Gastrocnemius medialis (tissue), 4 donors: ENCODE measurements around the gene CYP3A4. TPM values are rescaled to one million over a fixed set of nuclear protein-coding genes. Genes with fewer than 3 reads are reported as not detected.

Source experiments
- ATAC-seq, 2 donors: fragments of 150-250 bp; one replicate each; pipeline ENCODE4 v1.9.1; 2016
- DNase-seq, 2 donors: peaks; one replicate each; pipeline ENCODE4 v3.0.0-alpha.2; 2019
- H3K27ac ChIP-seq, 4 donors: fragments of 200-600 bp; sonication (generic); 1 replicate in 1 of 4; 2 replicates in 3 of 4; pipeline ENCODE4 v1.5.1; 2016 to 2018; ENCODE audit warnings: mild to moderate bottlenecking in 2 of 4, moderate library complexity in 1 of 4
- H3K27me3 ChIP-seq, 3 donors: fragments of 200-600 bp; sonication (generic) in 2 of 3; 1 replicate in 1 of 3; 2 replicates in 2 of 3; pipeline versions ENCODE4 v1.5.1 to v1.6.0; 2016 to 2019; ENCODE audit warnings: mild to moderate bottlenecking in 1 of 3, moderate library complexity in 1 of 3
- H3K36me3 ChIP-seq, 2 donors: fragments of 200-600 bp; sonication (generic) in 1 of 2; one replicate each; pipeline ENCODE4 v1.5.1; 2017 to 2018
- H3K4me1 ChIP-seq, 2 donors: fragments of 200-600 bp; sonication (generic) in 1 of 2; one replicate each; pipeline ENCODE4 v1.5.1; 2016 to 2017; ENCODE audit warnings: mild to moderate bottlenecking in 2 of 2
- H3K4me3 ChIP-seq, 4 donors: fragments of 200-600 bp; sonication (generic) in 3 of 4; 1 replicate in 1 of 4; 2 replicates in 3 of 4; pipeline ENCODE4 v1.5.1; 2016 to 2019; ENCODE audit warnings: mild to moderate bottlenecking in 2 of 4
- H3K9me3 ChIP-seq, 3 donors: fragments of 200-600 bp; sonication (generic) in 2 of 3; 1 replicate in 1 of 3; 2 replicates in 2 of 3; pipeline ENCODE4 v1.5.1; 2016 to 2019
- POLR2A ChIP-seq, 2 donors: fragments of 450-650 bp; IDR thresholded peaks; one replicate each; pipeline ENCODE4 v1.6.1; 2017; ENCODE audit warnings: antibody characterized with exemption in 2 of 2, mild to moderate bottlenecking in 2 of 2, moderate library complexity in 2 of 2
- in situ Hi-C, 4 donors: fragments of 200-750 bp; cut with MboI; loops; one replicate each; pipeline versions ENCODE4 v1.15.0 to v1.8.0; 2017; ENCODE audit warnings: low sequenced_read_pairs in 4 of 4
- intact Hi-C: fragments of 100-400 bp; cut with DNase I; formaldehyde crosslinking; loops from one replicate; pipeline ENCODE4 v1.15.1; 2023; ENCODE audit warnings: low total_unique reads
- total RNA-seq, 4 donors: library from RNA; depleted of rRNA; stranded (reverse); fragments of >200 nt; gene quantifications; one replicate each; pipeline versions ENCODE4 v1.1.0 to v1.2.3, GENCODE V29; 2016
- TF ChIP-seq, protein P1 (sequence below), 5 experiments: fragments of 450-650 bp in 3 of 5; fragments of 200-600 bp in 2 of 5; sonication (generic) in 2 of 5; IDR thresholded peaks in 4 of 5; conservative IDR thresholded peaks in 1 of 5; 1 replicate in 4 of 5; 2 replicates in 1 of 5; pipeline ENCODE4 v1.5.1; 2016 to 2019; ENCODE audit warnings: antibody characterized with exemption in 5 of 5, mild to moderate bottlenecking in 3 of 5, moderate library complexity in 3 of 5

The CYP3A4 gene
- total RNA-seq, 4 donors from 2014 or later = 0.71 to 107 (median 2.2) TPM; not detected in 1

DNA sequence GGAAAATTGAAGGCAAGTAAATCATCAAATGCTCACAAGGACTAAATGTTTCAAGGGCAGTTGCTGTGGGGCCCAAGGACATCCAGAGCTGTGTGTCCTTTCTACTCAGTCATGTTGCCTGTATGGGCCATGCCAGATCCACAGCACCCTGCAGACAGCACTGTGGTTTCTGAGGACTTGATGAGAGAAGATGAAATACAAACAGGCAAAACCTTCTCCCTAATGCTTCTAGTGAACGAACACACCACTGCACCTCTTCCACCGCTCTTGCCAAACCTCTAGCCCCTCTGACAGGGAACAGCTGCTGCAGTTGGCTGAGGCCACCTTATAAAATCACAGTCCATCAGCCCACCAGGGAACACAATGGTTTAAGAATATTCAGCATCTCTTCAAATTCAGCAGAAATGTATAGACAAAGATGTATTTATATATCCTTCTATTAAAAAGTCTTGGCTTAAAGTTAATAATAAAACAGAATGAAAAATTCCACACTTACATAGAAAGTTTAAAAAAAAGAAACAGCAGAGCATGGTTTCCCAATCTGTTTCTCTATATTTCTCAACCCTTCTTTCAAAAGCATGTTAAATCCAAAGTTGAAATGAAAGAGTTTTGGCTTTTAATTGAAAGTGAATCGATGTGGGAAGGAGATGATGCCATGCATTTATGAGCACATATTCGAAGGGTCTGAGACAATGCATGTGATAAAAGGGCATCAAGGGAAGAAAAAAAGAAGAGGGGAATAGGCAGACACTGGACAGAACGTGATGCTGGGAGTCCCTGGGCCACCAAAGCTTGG, 63.0 kb downstream of the CYP3A4 start:
- DNase-seq = no peak
- TF ChIP-seq POLR2A (IDR thresholded peaks at IDR 0.05) = no peak
- TF ChIP-seq, protein P1, sequence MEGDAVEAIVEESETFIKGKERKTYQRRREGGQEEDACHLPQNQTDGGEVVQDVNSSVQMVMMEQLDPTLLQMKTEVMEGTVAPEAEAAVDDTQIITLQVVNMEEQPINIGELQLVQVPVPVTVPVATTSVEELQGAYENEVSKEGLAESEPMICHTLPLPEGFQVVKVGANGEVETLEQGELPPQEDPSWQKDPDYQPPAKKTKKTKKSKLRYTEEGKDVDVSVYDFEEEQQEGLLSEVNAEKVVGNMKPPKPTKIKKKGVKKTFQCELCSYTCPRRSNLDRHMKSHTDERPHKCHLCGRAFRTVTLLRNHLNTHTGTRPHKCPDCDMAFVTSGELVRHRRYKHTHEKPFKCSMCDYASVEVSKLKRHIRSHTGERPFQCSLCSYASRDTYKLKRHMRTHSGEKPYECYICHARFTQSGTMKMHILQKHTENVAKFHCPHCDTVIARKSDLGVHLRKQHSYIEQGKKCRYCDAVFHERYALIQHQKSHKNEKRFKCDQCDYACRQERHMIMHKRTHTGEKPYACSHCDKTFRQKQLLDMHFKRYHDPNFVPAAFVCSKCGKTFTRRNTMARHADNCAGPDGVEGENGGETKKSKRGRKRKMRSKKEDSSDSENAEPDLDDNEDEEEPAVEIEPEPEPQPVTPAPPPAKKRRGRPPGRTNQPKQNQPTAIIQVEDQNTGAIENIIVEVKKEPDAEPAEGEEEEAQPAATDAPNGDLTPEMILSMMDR (IDR thresholded peaks at IDR 0.05 in 4 of 5, conservative IDR thresholded peaks at IDR 0.05 in 1 of 5) = no peak
- in situ Hi-C loops = no loop called here

DNA sequence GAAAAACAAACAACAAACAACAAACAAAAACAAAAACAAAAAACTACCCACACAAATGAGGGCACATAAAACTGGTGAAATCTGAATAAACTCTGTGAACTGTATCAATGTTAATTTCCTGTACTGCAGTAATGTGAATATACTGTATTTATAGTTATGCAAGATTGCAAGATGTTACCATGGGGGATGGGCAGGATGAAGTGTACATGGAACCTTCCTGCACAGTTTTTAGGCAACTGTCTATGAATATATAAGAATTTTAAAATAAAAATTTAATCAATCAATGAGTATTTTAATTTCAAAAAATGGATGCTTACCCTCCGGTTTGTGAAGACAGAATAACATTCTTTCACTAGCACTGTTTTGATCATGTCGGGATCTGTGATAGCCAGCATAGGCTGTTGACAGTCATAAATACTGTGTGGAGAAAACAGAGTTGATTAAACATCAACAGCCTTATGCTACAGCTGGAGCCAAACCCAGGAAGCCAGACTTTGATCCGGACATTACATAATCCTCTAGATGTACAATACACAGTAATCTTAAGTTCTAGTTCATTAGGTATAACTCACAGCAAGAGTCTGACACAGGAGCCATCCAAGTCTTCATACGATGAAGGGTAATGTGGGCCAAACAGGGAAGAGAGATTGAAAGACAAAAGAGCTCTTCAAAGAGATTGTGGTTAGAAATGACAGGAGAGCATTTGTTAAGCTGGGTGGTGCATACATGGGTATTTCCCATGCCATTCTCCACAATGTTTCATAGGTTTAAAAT, 63.8 kb downstream of the CYP3A4 start:
- Histone ChIP-seq H3K27me3 (no peaks in the 10 kb centered on the region), H3K9me3 (no peaks in the 10 kb centered on the region), H3K27ac (no peak overlapping the region), H3K4me3 (no peak overlapping the region), H3K36me3 (no peaks in the 10 kb centered on the region), H3K4me1 (no peaks in the 10 kb centered on the region)
- intact Hi-C loops (no loop called here), in situ Hi-C loops (no loop called here)
- TF ChIP-seq, protein P1 (IDR thresholded peaks at IDR 0.05 in 4 of 5, conservative IDR thresholded peaks at IDR 0.05 in 1 of 5) = no peak
- TF ChIP-seq POLR2A (IDR thresholded peaks at IDR 0.05) = no peak
- DNase-seq (no peak), ATAC-seq (no peak)

More for the DNA sequence above, 63.0 kb downstream of the CYP3A4 start:
- Histone ChIP-seq H3K4me3 (no peak overlapping the region), H3K27ac (no peak overlapping the region), H3K4me1 (no peaks in the 10 kb centered on the region), H3K36me3 (no peaks in the 10 kb centered on the region), H3K27me3 (no peaks in the 10 kb centered on the region), H3K9me3 (no peaks in the 10 kb centered on the region)
- no peak for ATAC-seq
- intact Hi-C loops = no loop called here

DNA sequence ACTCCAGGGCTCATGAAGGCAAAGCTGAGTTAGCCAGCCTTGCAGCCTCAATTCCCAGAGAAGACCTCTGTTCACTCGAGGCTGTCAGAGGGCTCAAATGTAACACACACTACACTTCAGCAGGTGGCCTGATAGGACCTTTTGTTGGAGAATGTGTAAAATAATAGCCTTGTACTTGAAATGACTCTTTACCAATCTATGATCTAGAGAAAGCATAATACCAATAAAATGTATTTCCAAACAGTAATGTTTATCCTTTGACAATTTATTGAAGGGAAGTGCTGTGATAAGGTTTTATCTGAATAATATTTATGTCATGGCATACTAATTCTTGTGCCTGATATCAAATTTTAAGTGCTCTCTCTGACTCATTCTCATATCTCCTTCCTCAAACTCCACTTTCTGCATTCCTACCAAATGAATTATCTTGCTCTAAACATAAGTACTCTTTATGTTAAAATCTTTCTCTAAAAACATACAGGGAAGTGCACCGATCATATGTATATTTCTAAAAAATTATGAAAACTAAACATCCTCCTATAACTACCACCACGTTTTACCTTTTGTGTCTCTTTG, 69.9 kb downstream of the CYP3A4 start:
- TF ChIP-seq POLR2A (IDR thresholded peaks at IDR 0.05) = no peak
- TF ChIP-seq, protein P1 (IDR thresholded peaks at IDR 0.05 in 4 of 5, conservative IDR thresholded peaks at IDR 0.05 in 1 of 5) = no peak
- ATAC-seq (no peak), DNase-seq (no peak)
- intact Hi-C loops (no loop called here), in situ Hi-C loops (no loop called here)
- H3K4me1 ChIP-seq = no peaks in the 10 kb centered on the region
- H3K4me3 ChIP-seq = no peak overlapping the region
- peaks cover 0 to 9% of the 10 kb centered on the region in 2 donors for H3K36me3 ChIP-seq
- no peaks in the 10 kb centered on the region for H3K9me3 ChIP-seq
- no peaks in the 10 kb centered on the region for H3K27me3 ChIP-seq
- H3K27ac ChIP-seq = no peak overlapping the region

DNA sequence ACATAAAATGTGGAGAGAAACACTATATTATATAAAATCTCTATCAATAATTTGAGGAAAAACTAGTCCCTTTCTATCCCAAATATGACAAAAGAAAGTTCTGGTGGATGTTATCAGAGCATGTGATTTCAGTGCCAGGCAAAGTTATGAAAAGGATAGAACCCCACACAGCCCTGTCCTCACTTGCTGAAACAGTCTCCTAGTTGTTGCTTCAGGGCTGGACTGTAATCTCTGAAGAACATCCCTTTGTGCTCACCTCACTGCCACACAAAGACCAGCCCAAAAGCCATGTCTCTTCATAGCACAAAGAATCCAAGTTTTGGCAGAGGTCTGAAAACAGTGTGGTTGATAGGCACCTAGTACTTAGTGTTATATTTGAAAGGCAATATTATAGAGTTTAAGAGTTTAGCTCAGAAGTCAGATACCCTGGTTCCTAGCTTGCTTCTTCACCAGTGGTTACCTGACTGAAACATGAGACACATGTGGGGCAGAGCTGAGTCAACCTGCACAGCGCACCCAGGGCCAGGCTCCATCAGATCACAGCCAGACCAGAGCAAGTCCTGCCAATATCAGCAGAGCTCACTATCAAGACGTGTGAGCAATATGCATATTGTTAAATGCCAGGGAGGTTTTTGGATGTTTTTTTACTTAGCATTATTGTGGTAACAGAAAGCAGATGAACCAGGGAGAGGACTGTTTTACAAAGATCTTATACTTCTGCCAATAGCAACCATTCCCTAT, 74.0 kb downstream of the CYP3A4 start:
- Histone ChIP-seq H3K4me1 (no peaks in the 10 kb centered on the region), H3K36me3 (peaks cover 0 to 9% of the 10 kb centered on the region in 2 donors), H3K27ac (no peak overlapping the region), H3K4me3 (no peak overlapping the region), H3K9me3 (no peaks in the 10 kb centered on the region), H3K27me3 (no peaks in the 10 kb centered on the region)
- DNase-seq = no peak
- in situ Hi-C loops (no loop called here), intact Hi-C loops (no loop called here)
- peak; percentile 45 to 87 for ATAC-seq
- TF ChIP-seq POLR2A (IDR thresholded peaks at IDR 0.05) = no peak
- TF ChIP-seq, protein P1 (IDR thresholded peaks at IDR 0.05 in 4 of 5, conservative IDR thresholded peaks at IDR 0.05 in 1 of 5) = no peak
